VCaP (cell line): Measurements from ENCODE around the gene KLHL7.
"Not testable (repeated sequence)": the region's sequence is repeated elsewhere in the genome, so short reads cannot be mapped to it uniquely, and the experiment has no call there.

Experiments used
- H3K27ac ChIP-seq: fragments of 450-650 bp; 2 replicates; pipeline ENCODE4 v1.5.1; 2017
- CTCF ChIP-seq: fragments of 450-650 bp; conservative IDR thresholded peaks from 2 replicates; pipeline ENCODE4 v1.5.1; 2017; ENCODE audit warnings: mild to moderate bottlenecking, moderate library complexity

KLHL7 gene

GRCh38 chr7:23218196-23218595 lies 112.6 kb downstream of the KLHL7 start:
- H3K27ac ChIP-seq: no peak overlapping the region
- no peak for TF ChIP-seq CTCF

- no peak overlapping the region for H3K27ac ChIP-seq
- no peak for TF ChIP-seq CTCF
Measured at GRCh38 chr7:23220690-23221305, 115.2 kb downstream of the KLHL7 start.

- H3K27ac ChIP-seq: peak overlapping the region; percentile 31
- TF ChIP-seq CTCF: no peak; the same call in 1 of the 2 replicates
Measured at GRCh38 chr7:23222439-23223030, 117.0 kb downstream of the KLHL7 start.

GRCh38 chr7:23224364-23224763 lies 118.8 kb downstream of the KLHL7 start:
- not testable (repeated sequence) for H3K27ac ChIP-seq

- no peak overlapping the region for H3K27ac ChIP-seq
- TF ChIP-seq CTCF: no peak
Measured at GRCh38 chr7:23226844-23227450, 121.4 kb downstream of the KLHL7 start.
